ENCODE results near the gene SHE. TPM values are rescaled to one million over a fixed set of nuclear protein-coding genes. Genes with fewer than 3 reads are reported as not detected.

Gene SHE
- polyA plus RNA-seq, 6 donors from 2014 or later: not detected

DNA sequence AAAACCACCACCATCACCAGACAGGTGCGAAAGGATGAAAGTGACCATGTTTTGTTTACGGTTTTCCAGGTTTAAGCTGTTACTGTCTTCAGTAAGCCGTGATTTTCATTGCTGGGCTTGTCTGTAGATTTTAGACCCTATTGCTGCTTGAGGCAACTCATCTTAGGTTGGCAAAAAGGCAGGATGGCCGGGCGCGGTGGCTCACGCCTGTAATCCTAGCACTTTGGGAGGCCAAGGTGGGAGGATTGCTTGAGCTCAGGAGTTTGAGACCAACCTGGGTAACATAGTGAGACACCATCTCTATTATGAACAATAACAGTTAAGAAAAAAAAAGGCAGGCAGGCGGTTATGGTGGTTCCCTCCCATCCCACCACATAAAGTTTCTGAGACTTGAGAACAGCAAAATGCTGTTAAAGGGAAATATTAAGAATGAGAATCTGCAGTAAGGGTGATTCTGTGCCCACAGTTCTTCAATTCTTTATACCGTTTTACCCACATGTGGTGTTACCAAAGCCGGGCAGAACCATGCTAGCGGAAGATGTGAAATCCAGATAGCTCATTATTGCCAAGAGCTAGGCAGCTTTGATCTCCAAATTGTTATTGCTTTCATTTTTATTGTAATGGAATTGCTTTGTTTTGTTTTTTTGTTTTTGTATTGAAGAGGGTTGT lies 34.6 kb downstream of the SHE start:
- H3K4me3 Mint-ChIP-seq: no peak overlapping the region
- ATAC-seq (ENCODE audit: low read depth in 2 of 2) (no peak), DNase-seq (no peak)
- peak overlapping the region in 1 of 6 donors; percentile 54 for H3K27ac Mint-ChIP-seq
- no peaks in the 10 kb centered on the region for H3K9me3 Mint-ChIP-seq
- H3K4me1 Mint-ChIP-seq: peaks cover 6 to 21% (median 9%) of the 10 kb centered on the region in 3 donors
- H3K36me3 Mint-ChIP-seq: no peaks in the 10 kb centered on the region
- peaks cover 0 to 6% (median 0%) of the 10 kb centered on the region in 3 donors for H3K27me3 Mint-ChIP-seq

DNA sequence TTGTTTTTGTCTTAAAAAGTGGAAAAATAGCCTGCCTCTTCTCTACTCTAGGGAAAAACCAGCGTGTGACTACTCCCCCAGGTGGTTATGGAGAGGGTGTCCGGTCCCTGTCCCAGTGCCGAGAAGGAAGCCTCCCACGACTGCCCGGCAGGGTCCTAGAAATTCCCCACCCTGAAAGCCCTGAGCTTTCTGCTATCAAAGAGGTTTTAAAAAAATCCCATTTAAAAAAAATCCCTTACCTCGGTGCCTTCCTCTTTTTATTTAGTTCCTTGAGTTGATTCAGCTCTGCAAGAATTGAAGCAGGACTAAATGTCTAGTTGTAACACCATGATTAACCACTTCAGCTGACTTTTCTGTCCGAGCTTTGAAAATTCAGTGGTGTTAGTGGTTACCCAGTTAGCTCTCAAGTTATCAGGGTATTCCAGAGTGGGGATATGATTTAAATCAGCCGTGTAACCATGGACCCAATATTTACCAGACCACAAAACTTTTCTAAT lies 35.2 kb downstream of the SHE start:
- peaks cover 6 to 21% (median 9%) of the 10 kb centered on the region in 3 donors for H3K4me1 Mint-ChIP-seq
- DNase-seq: no peak

GRCh38 chr1:154466206-154466605 lies 36.0 kb downstream of the SHE start:
- Mint-ChIP-seq H3K4me1 (peaks cover 6 to 15% (median 9%) of the 10 kb centered on the region in 3 donors), H3K4me3 (no peak overlapping the region), H3K36me3 (no peaks in the 10 kb centered on the region)

More for the DNA sequence above, 35.2 kb downstream of the SHE start:
- H3K27me3 Mint-ChIP-seq: peaks cover 0 to 6% (median 0%) of the 10 kb centered on the region in 3 donors
- H3K9me3 Mint-ChIP-seq: no peaks in the 10 kb centered on the region
- peak overlapping the region in 3 of 6 donors; percentile 54 to 84 (median 63) for H3K27ac Mint-ChIP-seq
- H3K36me3 Mint-ChIP-seq: no peaks in the 10 kb centered on the region
- no peak overlapping the region for H3K4me3 Mint-ChIP-seq
- no peak for ATAC-seq (ENCODE audit: low read depth in 2 of 2)

GRCh38 chr1:154465621-154466195 lies 36.5 kb downstream of the SHE start:
- Mint-ChIP-seq H3K36me3 (no peaks in the 10 kb centered on the region), H3K4me3 (no peak overlapping the region), H3K4me1 (peaks cover 6 to 11% (median 9%) of the 10 kb centered on the region in 3 donors), H3K27ac (peak overlapping the region in 1 of 6 donors; percentile 51), H3K9me3 (no peaks in the 10 kb centered on the region), H3K27me3 (peaks cover 0 to 6% (median 0%) of the 10 kb centered on the region in 3 donors)
- no peak for DNase-seq
- no peak for ATAC-seq (ENCODE audit: low read depth in 2 of 2)

More at GRCh38 chr1:154466206-154466605, 36.0 kb downstream of the SHE start:
- Mint-ChIP-seq H3K27ac (peak overlapping the region in 2 of 6 donors; percentile 51 to 84), H3K9me3 (no peaks in the 10 kb centered on the region), H3K27me3 (peaks cover 0 to 6% (median 0%) of the 10 kb centered on the region in 3 donors)
- ATAC-seq (ENCODE audit: low read depth in 2 of 2): no peak
- no peak for DNase-seq

GRCh38 chr1:154463512-154463990 lies 38.7 kb downstream of the SHE start:
- no peak overlapping the region for H3K4me3 Mint-ChIP-seq
- no peaks in the 10 kb centered on the region for H3K36me3 Mint-ChIP-seq
- no peak for ATAC-seq (ENCODE audit: low read depth in 2 of 2)
- peaks cover 0 to 6% (median 0%) of the 10 kb centered on the region in 3 donors for H3K27me3 Mint-ChIP-seq
- no peaks in the 10 kb centered on the region for H3K9me3 Mint-ChIP-seq
- H3K4me1 Mint-ChIP-seq: peaks cover 6 to 11% (median 9%) of the 10 kb centered on the region in 3 donors
- peak overlapping the region in 1 of 6 donors; percentile 54 for H3K27ac Mint-ChIP-seq
- DNase-seq: no peak

GRCh38 chr1:154460695-154461260 lies 41.4 kb downstream of the SHE start:
- Mint-ChIP-seq H3K27me3 (no peaks in the 10 kb centered on the region), H3K4me3 (no peak overlapping the region), H3K9me3 (no peaks in the 10 kb centered on the region), H3K27ac (no peak overlapping the region), H3K36me3 (no peaks in the 10 kb centered on the region), H3K4me1 (peaks cover 0 to under 1% (median 0%) of the 10 kb centered on the region in 3 donors)
- DNase-seq (no peak), ATAC-seq (ENCODE audit: low read depth in 2 of 2) (no peak)

DNA sequence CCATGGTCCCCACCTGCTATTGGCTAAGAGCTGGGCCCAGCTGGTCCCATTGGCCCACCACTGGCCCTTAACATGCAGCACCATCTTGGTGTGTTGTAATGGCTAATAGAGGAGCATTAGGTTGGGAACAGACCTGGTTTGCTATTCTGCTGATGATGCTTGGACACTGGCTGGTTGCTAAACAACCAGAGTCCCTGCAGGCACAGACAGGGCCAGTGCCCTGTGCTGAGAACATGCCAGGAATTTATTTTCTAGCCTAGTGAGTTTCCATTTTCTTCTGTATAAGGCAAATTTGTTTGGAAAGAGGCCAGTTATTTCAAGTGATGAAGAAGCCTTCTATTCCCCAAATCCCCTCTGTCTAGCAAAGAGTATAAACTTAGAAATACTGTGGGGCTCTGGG lies 43.1 kb downstream of the SHE start:
- Mint-ChIP-seq H3K9me3 (no peaks in the 10 kb centered on the region), H3K4me1 (no peaks in the 10 kb centered on the region), H3K36me3 (no peaks in the 10 kb centered on the region), H3K27ac (no peak overlapping the region), H3K4me3 (no peak overlapping the region), H3K27me3 (peaks cover 0 to 6% (median 0%) of the 10 kb centered on the region in 3 donors)
- DNase-seq (no peak), ATAC-seq (ENCODE audit: low read depth in 2 of 2) (no peak)

GRCh38 chr1:154456631-154457030 lies 45.6 kb downstream of the SHE start:
- Mint-ChIP-seq H3K27ac (no peak overlapping the region), H3K4me3 (no peak overlapping the region), H3K27me3 (peaks cover 0 to 6% (median 5%) of the 10 kb centered on the region in 3 donors), H3K4me1 (no peaks in the 10 kb centered on the region), H3K36me3 (peaks cover 5 to 9% of the 10 kb centered on the region in 2 donors), H3K9me3 (no peaks in the 10 kb centered on the region)
- no peak for ATAC-seq (ENCODE audit: low read depth in 2 of 2)
- no peak for DNase-seq

DNA sequence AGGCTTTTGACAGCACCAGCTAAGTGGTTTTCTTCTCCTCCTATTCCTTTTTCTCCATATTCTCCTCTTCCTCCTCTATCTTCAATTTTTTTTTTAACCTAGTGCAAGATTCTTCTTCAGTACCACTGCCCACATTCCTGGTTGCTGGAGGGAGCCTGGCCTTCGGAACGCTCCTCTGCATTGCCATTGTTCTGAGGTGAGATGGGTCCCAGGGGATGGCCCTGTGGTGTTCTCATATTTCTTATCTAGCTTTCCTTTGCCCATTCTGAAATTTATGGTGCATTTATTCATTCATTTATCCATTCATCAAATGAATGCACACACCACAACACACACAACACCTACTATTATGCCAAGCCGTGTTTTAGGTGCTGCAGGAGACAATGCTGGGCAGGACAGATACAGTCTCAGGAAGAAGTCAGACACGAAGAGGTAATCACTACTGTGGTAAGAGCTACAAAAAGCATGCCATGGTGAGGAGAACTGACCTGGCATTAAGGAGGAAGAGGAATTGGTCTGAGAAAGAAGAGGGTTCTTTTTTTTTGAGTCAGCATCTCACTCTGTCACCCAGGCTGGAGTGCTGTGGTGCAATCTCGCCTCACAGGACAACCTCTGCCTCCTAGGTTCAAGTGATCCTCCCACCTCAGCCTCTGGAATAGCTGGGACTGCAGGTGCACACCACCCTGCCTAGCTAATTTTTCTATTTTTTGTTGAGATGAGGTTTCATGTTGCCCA lies 47.7 kb downstream of the SHE start:
- H3K27me3 Mint-ChIP-seq: peaks cover 0 to 7% (median 6%) of the 10 kb centered on the region in 3 donors
- H3K27ac Mint-ChIP-seq: peak overlapping the region in 2 of 6 donors; percentile 12 to 25
- H3K4me1 Mint-ChIP-seq: no peaks in the 10 kb centered on the region
- ATAC-seq (ENCODE audit: low read depth in 2 of 2) (no peak), DNase-seq (no peak)
- H3K9me3 Mint-ChIP-seq: no peaks in the 10 kb centered on the region
- H3K4me3 Mint-ChIP-seq: no peak overlapping the region
- peaks cover 5 to 12% of the 10 kb centered on the region in 2 donors for H3K36me3 Mint-ChIP-seq

DNA sequence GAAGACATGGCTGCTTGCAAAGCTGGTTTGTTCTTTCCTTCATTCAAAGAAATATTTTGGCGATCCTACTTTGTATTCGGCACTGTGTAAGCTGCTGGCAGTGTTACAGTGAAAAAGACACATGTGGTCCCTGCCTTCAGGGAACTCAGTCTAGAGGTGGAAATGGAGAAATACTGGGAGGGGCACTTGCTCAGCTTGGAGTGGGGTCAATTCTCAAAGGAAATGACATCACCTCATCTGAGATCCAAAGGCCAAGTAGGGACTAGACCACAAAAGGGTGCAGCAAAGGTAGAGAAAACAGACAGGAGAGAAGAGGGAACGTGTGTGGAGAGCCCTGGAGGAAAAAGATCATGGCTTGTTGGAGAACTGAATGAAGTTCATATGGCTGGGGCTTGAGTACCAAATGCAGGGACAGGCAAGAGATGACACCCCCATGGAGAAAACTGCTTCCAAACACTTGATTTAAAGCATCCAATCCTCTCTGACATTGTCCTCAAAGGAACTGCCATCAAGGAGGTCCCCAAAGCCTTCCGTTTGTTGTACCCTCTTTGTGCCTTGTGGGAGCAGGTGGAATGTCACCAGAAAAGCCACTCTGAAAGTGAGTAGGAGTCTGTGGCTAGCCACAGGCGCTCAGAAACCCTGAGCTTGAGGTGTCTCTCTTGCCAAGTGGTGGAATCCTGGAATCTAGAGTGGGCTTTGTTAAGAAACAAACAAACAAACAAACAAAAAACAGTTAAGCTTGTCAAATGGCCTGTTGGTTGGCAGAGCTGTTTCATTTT lies 48.4 kb downstream of the SHE start:
- peak overlapping the region in 1 of 8 donors; percentile 40 for H3K4me3 Mint-ChIP-seq
- H3K4me1 Mint-ChIP-seq: no peaks in the 10 kb centered on the region
- H3K9me3 Mint-ChIP-seq: no peaks in the 10 kb centered on the region
- no peak for ATAC-seq (ENCODE audit: low read depth in 2 of 2)
- DNase-seq: no peak
- H3K27ac Mint-ChIP-seq: peak overlapping the region in 1 of 6 donors; percentile 39
- peaks cover 5 to 12% of the 10 kb centered on the region in 2 donors for H3K36me3 Mint-ChIP-seq
- peaks cover 0 to 7% (median 6%) of the 10 kb centered on the region in 3 donors for H3K27me3 Mint-ChIP-seq

- ATAC-seq (ENCODE audit: low read depth in 2 of 2): no peak
- no peaks in the 10 kb centered on the region for H3K4me1 Mint-ChIP-seq
- no peak overlapping the region for H3K27ac Mint-ChIP-seq
- peak overlapping the region in 1 of 8 donors; percentile 5 for H3K4me3 Mint-ChIP-seq
- DNase-seq: no peak
- no peaks in the 10 kb centered on the region for H3K9me3 Mint-ChIP-seq
- peaks cover 0 to 7% (median 6%) of the 10 kb centered on the region in 3 donors for H3K27me3 Mint-ChIP-seq
- peaks cover 5 to 12% of the 10 kb centered on the region in 2 donors for H3K36me3 Mint-ChIP-seq
Observed at GRCh38 chr1:154453161-154453560, 49.1 kb downstream of the SHE start.

DNA sequence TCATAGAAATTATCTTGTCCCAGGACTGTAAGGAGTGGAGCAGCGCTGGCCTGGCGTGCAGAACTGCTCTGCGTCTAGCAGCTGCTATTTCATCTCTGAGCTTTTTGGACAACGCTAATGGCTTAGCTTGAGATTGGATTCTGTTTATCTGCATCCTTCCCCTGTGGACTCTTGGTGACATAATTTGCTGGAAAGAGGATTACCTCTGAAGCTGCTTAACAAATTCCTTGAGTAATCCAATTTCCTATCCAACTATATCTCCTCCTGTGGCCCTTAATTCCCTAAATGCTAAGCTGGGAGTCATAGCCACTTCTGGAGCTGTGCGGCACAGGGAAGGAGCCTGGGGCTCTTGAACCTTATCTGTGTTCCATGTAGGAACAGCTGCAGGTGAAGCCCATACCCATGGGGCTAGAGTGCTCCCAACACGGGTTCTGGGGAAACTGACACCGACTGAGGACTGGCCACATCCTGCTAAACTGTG lies 53.8 kb downstream of the SHE start:
- peaks cover 5 to 12% of the 10 kb centered on the region in 2 donors for H3K36me3 Mint-ChIP-seq
- H3K27me3 Mint-ChIP-seq: peaks cover 0 to 11% (median 0%) of the 10 kb centered on the region in 3 donors
- no peak overlapping the region for H3K4me3 Mint-ChIP-seq
- no peak overlapping the region for H3K27ac Mint-ChIP-seq
- H3K9me3 Mint-ChIP-seq: no peaks in the 10 kb centered on the region
- H3K4me1 Mint-ChIP-seq: no peaks in the 10 kb centered on the region
- DNase-seq: no peak
- no peak for ATAC-seq (ENCODE audit: low read depth in 2 of 2)
